HG02885 (cell line): Measurements from ENCODE around the gene TMEM259.
A peak's percentile ranks its signal among the peaks of the same experiment; 100 is the strongest.

Source experiments
- ATAC-seq: cut with Tn5 transposase; IDR thresholded peaks from one replicate; pipeline ENCODE4 v1.9.1; 2021; ENCODE audit warnings: mild to moderate bottlenecking; ENCODE audit not compliant: unreplicated experiment, poor library complexity

TMEM259 gene

DNA sequence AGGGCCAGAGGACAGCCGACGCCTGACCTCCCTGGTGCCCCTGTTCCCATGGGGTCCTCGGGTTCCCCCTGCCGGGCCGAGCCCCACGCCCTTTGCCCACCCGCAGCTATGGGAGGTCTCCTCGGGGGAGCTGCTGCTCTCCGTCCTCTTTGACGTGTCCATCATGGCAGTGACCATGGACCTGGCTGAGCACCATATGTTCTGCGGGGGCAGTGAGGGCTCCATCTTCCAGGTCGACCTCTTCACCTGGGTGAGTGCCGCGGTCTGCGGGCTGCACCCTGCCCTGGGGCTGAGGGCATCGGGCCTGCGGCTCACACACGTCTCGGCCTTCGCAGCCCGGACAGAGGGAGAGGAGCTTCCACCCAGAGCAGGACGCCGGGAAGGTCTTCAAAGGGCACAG lies 30.2 kb downstream of the TMEM259 start:
- no peak for ATAC-seq

DNA sequence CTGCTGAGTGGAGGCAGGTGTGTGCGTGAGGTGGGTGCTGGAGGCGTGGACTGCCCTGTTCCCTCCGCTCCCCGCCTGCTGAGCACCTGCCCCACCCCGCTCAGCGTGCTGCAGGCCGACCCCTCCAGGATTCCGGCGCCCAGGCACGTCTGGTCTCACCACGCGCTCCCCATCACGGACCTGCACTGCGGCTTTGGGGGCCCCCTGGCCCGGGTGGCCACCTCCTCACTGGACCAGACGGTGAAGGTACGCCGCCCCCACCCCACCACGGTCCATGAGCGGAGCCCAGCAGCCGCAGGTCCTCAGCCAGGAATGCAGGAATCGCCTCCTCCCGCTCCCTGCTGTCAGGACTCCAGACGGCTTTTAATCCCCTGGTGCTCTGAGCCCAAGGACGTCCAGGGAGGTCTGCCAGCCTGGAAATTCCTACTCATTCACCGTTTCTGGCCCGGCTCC lies 30.8 kb downstream of the TMEM259 start:
- ATAC-seq = no peak

DNA sequence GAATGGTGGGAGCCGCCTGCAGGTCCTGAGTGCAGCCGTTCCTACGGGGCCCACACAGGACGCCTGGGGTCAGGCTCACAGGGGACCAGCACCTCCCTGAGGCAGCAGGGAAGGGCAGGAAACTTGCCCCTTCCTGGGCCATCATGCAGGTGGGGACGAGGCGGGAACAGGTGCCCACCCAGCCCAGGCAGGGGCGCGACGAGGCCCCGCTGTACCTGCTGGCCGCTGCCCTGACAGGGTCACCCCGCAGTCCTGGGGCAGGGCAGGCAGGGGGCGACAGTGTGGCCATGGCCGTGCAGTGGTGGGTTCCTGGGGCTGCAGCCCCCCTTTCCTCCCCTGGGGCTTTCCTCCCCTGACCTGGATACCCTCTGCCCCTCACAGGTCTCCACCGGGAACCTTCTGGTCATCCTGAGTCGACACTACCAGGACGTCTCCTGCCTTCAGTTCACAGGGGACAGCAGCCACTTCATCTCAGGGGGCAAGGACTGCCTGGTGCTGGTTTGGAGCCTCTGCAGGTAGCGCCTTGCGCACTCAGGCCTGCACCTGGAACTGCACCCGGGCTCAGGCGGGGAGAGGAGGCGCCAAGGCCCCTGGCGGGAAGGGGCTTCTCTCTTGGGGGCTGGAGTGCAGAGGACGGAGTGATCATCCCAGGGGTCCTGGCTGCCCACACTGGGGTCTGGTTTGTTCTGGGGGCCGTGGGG lies 31.4 kb downstream of the TMEM259 start:
- no peak for ATAC-seq

DNA sequence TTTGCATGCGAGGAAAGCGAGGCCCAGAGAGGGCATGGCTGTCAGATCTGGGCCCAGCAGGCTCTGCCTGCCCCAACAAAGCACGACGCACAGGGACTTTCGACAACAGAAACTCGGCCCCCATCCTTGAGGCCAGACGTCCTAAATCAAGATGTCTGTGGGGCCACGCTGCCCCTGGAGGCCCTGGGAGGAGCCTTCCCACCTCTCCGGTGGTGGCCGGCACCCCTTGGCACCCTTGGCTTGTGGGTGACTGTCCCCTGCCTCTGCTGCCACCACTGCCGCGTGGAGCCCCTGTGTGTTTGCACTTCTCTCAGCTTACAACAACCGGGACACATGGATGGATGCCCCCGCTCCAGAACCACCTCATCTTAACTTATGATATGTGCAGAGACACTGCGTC lies 32.4 kb downstream of the TMEM259 start:
- ATAC-seq = no peak

DNA sequence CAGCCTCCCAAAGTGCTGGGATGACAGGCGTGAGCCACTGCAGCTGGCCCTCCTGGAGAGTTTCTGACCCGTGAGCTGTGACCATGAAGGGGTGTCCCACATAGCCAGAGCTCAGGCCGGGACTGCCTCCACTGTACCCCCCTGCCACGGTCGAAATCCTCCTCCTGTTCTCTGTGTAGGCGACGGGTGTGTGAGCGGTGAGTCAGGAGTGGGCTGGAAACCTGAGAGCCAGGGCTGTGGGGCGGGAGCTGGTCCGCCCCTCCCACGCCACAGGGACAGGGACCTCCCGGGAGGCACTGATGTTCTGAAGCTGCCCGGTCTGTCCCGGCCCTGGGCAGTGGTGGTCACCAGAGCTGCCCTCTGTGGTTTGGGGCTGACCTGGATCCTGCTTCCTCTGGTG lies 32.8 kb downstream of the TMEM259 start:
- no peak for ATAC-seq

DNA sequence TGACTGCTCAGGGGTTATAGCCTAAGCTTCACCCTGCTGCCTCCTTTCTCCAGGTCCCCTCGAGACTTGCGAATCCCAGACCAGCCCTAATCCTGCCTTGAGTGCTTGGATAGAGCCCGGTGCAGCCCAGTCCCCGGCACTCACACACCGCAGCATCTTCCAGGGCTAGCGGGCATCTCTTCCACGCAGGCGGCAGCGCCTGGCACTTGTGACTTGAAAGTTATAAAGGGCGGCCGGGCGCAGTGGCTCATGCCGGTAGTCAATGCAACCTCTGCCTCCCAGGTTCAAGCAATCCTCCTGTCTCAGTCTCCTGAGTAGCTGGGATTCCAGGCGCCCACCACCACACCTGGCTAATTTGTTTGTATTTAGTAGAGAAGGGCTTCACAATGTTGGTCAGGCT lies 34.8 kb downstream of the TMEM259 start:
- no peak for ATAC-seq

DNA sequence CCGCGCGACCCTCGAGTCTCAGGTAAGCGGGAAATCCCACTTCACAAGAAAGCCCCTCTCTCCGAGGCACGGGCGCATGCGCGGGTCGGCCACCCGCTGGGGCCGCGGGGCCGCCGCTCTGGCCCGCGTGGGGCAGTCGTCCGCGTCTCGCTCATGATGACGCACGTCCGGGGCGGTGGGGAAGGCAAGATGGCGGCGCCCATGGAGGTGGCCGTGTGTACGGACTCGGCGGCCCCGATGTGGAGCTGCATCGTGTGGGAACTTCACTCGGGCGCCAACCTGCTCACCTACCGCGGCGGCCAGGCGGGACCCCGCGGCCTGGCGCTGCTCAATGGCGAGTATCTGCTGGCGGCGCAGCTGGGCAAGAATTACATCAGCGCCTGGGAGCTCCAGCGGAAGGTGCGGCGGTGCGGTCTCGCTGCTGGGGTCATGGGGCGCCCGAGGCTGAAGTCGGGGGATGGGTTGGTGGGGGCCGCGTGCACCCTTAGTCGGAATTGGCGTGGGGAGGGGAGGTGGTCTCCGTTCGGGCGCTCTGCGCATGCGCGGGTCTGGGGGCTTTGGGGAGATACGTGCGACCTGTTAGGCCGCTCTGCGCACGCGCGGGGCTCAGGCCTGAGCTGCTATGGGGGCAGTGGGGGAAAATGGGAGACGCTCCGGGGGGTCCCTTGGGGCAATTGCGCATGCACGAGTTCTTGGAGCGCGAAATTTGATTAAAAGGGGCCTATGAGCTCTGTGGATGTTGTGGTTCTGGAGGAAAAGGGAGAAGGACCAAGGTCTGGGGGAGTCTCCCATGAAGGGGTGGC lies 36.6 kb downstream of the TMEM259 start, which contains the start of gene WDR18:
Gene WDR18, plus strand, starts transcription at position 181 of the 803 bp plus-strand sequence. Its CDS starts 9 bp downstream, at position 190.
- peak; percentile 82 for ATAC-seq

DNA sequence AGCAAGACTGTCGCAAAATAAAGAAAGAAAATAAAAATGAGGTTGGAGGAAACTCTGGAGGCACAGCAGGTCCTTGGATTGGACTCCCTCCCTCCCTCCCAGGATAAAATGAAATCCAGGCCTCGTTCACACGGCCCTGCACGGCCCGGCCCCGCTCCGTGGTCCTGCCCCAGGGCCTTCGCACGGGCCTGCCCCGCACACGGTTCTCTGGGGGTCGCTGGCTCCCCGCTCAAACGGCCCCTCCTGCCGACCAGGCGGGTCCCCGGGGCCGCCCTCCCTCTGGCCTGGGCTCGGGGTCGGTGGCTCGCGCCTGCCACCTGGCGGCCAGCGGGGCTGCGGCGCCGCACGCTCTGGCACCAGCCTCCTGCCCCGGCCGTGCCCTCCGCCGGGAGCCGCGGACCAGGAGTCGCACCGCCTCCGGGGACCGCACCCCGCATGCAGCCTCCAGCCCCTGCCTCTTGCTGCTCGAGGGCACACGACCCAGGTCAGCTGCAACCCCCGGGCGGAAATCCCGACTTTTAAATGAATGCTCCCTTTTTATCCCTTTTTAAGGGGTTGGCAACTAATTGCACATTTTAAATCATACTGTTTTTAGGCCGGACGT lies 38.3 kb downstream of the TMEM259 start:
- peak; percentile 70 for ATAC-seq

DNA sequence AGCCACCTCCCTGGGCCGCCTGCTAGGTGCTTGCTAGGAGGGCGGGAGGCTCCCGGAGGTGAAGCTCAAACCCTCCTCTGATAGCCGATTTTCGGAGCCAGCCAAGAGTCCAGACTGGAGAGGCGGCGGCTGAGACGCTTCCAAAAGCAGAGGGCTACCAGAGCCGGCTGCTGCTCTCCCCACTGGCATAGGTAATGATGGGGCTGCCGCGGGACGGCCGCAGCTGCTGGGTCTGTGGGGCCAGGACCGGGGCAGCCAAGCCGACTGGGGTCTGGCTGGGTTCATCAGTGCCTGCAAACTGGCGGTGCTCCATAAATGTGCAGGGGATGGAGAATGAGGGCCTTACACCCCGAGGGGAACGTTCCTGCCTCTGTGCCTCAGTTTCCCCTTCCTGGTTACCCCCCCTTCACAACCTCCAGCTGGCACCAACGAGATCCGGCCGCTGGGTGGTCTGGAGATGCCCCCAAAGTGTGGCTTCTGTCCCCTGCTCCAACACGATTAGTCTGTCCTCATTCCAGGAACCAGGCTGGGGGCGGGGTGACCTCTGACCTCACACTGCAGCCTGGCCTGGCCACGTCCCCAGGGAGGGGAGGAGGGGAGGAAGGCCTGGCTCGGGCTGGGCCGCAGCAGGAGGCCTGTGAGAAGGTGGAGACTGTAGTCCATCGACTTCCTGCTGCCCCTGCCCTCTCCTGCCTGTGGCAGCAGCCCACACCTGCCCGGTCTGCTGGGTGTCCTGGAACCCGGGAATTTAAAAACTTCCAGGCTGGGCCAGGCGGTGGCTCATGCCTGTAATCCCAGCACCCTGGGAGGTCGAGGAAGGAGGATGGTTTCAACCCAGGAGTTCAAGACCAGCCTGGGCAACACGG lies 40.6 kb downstream of the TMEM259 start:
- ATAC-seq = no peak

DNA sequence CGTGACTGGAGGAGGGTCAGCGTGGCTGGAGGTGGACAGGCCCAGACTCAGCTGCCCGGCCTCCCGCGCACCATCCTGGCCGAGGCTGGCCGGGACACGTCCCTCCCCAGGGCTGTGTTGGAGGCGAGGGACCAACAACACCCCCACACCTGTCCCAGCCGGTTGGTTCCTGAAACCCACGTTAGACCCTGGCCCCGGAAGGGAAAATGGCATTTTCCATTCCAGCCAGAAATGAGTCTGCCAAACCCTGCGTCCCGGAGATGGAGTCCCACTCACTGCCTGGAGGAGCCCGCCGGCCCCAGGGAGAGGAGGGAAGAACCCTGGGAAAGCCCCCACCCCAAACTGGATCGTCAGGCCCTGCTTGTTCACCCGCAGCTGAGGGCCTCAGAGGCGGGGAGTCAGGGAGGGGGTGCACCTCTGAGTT lies 41.6 kb downstream of the TMEM259 start:
- no peak for ATAC-seq

DNA sequence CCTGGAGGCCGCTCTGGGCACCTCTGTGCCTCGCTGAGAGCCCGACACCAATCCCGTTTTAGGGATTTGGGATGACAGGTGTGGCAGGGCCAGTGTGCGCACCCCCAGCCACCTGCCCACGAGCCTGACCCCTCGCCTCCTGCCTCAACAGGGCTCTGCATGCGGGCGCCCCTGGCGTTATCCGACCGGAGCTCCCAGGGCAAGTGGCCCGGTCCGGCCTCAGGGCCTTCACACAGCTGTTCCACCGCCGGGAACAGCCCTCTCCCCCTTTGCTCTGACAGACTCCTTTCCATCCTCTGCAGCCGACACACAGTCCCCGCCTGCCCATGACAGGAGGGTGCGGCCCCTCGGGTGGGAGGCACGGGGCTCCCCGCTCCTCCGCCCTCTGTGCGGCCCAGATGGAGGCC lies 43.9 kb downstream of the TMEM259 start:
- ATAC-seq = no peak

DNA sequence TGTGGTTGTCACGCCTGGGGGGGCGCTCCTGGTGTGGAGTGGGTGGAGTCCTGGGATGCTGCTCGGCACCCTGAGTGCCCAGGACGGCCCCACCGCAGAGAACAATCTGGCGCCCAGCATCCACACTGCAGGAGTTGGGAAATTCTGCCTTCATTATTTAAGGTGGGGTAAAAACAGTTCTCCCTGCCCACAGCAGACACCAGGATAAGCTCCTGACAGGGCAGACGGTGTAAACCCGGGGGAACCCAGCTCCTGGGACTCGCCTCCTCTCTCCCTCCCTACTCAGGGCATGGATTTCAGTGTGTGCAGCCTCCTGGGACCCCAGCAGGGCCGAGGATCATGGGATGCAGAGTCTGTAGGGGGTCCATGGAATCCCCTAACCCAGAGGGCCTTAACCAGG lies 44.4 kb downstream of the TMEM259 start:
- ATAC-seq = no peak

DNA sequence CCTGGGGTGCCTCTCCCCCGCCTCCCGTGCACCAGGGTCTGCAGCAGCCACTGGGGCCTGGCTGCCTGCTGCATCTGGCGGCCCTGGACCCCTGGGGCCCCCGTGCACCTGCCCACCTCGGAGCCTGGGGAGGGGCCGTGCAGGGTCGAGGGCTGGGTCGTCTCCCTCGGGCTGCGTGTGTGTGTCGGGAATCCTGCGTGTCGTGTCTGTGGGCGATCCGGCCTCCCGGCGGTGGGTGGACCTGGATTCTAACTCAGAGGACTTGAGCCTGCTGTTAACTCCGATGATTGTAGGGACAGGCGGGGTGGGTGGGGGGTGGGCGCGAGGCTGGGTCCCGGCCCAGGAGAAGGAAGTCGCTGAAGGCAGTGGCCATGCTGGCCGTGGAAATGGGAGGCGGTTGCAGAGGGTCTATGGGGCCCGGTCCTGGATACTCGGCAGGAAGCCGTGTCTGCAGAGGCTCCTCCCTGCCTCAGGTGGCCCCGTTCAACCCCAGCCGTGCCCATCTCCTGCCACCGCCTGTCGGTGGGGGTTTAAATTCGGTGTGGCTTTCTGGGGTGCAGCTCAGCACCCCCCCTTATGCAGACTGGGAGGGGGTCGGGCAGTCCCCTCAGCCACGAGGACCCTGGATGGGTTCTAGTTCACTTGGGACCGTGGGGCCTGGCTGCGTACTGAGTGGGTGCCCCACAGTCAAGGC lies 46.2 kb downstream of the TMEM259 start:
- no peak for ATAC-seq

DNA sequence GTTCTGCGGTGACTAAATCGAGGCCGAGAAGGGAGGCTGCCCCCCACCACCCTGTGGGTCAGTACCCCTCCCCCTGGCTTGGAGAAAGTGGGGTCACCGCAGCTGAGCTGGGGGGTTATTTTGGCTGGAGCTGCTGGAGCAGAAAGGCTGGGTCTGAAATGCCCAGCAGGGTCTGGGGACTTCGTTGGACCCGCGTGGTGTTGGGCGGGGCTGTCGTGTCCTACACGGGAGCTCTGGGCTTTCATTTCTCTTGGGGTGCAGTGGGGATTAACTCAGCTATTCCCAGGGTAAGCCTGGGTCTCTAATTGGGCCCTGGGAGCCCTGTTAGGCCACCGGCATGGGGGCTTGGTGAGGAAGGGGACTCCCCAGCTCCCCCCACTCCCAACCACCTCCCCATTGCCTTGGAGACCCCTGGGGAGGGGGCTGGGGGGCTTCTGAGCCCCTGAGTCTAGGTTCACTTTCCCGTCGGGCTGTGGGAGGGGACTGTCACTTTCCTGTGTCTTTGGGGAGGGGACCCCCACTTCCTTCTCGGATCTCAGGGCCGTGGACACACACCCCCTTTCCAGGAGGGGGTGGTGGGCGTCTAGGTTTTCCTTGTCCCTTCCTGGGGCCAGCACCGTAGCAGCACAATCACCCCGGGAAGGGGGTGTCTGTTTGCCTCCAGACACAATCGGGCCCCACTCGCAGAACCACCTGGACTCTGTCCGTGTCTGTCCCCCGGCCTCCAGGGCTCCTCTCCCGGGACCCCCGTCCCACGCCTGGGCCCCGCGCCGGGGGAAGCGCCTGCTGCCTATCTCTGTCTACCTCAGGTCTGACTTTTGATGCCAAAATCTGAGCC lies 47.0 kb downstream of the TMEM259 start:
- no peak for ATAC-seq

DNA sequence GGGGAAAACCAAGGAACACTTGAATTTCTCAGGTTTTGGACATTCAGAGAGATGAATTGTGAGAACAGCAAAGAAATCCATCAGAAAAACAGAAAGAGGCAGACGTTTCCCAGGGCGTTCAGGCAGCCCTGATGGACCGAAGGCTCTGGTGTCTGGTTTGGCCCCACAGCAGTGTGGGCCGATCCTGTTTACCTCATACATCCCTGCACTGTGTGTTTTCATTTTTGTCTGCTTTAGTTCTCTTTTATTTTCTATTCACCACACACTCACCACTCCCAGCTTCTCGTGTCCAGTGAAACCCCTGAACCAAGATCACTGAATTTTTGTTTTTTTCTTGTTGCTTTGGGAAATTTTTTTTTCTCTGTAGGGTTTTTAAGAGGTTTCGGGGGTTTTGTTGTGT lies 48.6 kb downstream of the TMEM259 start:
- no peak for ATAC-seq

DNA sequence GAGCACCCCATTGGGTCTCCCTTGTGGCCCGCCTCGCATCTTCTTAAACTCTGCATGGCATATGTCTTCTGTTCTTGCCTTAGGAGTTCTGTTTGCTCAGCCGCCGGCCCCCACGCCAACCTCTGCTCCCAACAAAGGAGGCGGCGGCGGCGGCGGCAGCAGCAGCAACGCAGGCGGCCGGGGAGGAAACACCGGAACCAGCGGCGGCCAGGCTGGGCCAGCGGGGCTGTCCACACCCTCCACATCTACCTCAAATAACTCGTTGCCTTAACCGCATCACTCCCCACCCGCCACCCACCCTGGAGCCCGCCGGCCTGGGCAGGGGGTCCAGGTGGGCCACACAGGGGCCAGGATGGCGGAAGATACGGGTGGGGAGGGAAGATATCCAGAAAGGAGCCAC lies 49.1 kb downstream of the TMEM259 start:
- no peak for ATAC-seq

DNA sequence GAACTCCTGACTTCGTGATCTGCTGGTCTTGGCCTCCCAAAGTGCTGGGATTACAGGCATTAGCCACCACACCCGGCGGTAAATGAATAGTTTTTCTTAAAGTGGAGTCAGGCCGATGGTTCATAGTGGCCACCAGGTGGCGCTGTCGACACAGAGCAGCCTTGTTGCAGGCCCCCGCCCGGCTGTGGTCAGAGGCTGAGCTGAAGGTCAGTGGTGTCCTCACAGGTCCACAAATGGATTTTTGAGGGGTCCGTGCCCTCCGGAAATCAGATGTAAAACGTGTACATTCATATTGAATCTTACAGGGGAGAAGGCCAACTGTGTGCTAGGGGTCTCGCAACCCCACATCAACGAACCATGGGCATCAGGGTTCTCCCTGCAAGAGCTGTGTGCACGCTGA lies 50.2 kb downstream of the TMEM259 start:
- ATAC-seq = no peak

DNA sequence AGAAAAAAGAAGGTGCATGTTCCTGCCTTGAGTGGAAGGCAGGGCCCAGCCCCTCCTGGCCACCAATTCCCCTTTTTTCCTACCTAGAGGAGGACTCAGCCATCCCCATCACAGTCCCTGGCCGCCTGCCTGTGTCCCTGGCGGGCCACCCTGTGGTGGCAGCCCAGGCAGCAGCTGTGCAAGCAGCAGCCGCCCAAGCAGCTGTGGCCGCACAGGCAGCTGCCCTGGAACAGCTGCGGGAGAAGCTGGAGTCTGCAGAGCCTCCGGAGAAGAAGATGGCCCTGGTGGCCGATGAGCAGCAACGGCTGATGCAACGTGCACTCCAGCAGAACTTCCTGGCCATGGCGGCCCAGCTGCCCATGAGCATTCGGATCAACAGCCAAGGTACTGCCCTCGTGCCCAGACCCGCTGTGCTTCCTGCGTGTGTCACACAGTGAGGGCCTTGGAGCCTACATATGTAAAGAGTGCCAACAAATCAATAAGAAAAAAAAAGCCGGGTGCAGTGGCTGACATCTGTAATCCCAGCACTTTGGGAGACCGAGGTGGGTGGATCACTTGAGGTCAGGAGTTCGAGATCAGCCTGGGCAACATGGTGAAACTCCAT lies 54.3 kb downstream of the TMEM259 start:
- ATAC-seq = no peak
